ENCODE results near the gene STUB1. TPM values are rescaled to one million over a fixed set of nuclear protein-coding genes. Genes with fewer than 3 reads are reported as not detected.

STUB1 gene
- total RNA-seq, 4 donors from 2014 or later: 107 to 244 (median 140) TPM

GRCh38 chr16:694187-694862 is 14.1 kb downstream of the STUB1 start:
- no peak for TF ChIP-seq CTCF (IDR thresholded peaks at IDR 0.05; ENCODE audit: low read depth)

- no peak for TF ChIP-seq CTCF (IDR thresholded peaks at IDR 0.05; ENCODE audit: low read depth)
Observed at GRCh38 chr16:694863-695354, 14.7 kb downstream of the STUB1 start.

- TF ChIP-seq CTCF (IDR thresholded peaks at IDR 0.05; ENCODE audit: low read depth): no peak
Observed at GRCh38 chr16:695355-696089, 15.3 kb downstream of the STUB1 start.

- no peak for TF ChIP-seq CTCF (IDR thresholded peaks at IDR 0.05; ENCODE audit: low read depth)
Observed at GRCh38 chr16:698911-699671, 18.9 kb downstream of the STUB1 start.

DNA sequence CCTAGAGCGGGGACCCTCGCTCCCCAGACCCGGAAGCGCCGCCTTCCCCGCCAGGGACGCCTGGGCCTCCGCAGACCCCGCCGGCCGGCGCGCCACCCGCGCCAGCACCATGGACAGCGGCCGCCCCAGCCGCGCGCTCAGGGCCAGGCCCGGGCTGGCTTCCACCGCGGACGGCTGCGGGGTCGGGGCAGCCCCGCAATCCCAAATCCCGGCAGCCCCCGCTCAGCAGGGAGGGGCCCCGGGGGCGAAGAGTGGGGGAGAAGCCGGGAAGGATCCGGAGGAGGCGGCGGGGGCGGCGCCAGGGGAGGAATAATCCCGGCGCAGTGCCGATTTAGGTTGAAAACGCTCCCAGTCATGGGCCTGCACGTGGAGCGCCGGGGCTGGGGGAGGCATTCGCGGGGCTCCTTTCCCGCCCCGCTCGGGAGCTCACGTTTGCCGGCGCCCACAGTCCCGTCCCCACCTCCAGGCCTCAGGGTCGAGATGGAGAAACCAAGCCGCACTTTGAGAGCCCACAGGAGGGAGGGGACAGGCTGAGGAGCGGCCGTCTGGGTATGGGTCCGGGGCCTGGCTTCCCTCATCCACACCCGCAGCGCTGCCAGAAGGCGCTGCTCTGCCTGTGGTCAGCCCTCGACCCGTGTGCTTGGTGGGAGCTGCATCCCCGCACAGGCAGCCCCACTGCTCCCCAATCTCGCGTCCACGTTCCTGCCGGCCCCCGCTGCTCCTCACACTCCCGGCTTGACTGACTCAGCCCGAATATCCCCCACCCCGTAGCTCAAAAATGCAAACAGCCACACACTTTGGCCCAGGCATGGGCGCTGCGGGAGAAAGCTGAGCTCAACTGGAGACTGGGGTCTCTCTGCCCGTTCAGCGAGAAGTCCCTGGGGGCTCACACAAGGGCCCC is 20.7 kb downstream of the STUB1 start:
- no peak for TF ChIP-seq CTCF (IDR thresholded peaks at IDR 0.05; ENCODE audit: low read depth)

DNA sequence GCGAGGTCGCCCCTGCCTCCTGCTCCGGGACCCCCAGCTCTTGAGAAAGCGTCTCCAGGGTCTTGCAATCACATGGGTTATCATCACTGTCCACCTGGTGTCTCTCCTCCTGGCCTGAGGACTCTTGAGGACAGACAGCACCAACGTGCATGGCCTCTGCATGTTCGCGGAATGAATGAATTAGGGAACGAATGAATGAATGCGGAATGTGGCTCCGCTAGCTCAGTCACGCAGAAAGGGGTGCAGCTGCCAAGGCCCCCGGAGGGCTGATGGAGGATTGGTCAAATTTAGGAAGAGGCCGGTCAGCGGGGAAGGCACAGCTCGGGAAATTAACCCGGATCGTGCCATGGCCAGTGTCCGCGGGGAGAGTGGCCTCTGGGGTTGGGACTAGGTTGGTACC is 22.1 kb downstream of the STUB1 start:
- TF ChIP-seq CTCF (IDR thresholded peaks at IDR 0.05; ENCODE audit: low read depth): no peak

Data from subcutaneous adipose tissue (tissue), 4 donors.